ENCODE measurements around the gene E2F1.
"Not testable (repeated sequence)": the region's sequence is repeated elsewhere in the genome, so short reads cannot be mapped to it uniquely, and the experiment has no call there.

The E2F1 gene

DNA sequence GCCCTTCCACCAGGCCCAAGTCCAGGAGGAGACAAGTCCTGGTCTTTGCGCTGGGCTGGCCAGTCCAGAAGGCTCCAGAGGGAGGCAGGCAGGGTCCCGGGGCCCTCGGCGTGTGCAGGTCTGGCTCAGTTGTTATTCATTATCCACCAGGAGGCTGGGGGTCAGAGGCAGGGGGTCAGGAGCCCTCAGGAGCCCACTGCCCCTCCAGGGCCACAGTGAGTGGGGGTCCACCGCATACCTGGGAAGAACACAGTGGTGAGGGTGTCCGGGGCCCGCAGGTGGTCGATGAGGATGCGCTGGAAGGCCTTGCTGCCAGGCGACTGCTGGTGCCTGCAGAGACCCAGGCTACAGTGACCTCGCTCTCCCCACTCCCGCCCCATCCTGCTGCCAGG lies 28.5 kb downstream of the E2F1 start:
- peak; percentile 18 for DNase-seq (ENCODE audit: low spot score)

DNA sequence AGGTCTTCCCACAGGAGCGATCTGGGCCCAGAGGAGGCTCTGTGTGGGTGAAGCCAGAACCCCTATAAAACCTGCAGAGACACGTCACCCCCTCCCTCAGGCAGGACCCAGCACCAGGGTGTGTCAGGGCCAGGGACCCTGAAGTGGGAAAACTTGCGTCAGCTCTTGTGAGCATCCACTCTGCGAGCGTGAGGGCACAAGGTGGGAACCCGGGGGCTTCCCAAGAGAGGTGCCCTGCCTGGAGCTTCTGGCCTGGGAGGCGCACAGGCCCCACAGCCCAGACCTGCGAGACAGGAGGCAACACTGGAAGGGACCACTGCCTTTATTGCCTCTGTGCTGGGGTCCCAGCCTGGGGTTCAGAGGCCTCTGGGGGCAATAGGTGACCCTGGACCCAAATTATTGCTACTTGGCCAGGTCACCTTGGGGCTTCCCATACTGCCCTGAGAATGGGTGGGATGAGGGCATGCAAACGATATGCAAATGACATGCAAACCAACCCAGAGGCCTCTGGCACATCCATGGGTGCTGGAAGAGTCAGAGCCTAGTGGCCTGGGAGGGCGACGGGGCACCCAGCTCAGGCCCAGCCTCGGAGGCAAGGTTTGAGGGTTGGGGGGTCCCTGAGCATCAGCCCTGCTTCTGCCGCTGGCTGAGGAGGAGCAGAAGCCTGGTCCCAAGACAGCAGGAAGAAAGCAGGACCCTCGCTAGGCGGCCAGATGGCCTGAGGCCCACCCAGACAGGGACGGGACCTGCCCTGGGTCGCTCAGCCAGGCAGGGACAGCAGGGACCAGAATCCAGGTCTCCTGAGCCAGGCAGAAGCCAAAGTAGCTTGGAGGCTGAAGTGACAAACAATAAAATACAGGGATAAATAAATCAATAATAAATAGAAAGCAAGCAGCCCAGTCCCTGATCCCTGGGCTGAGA lies 29.1 kb downstream of the E2F1 start:
- DNase-seq (ENCODE audit: low spot score) = peak; percentile 24

DNA sequence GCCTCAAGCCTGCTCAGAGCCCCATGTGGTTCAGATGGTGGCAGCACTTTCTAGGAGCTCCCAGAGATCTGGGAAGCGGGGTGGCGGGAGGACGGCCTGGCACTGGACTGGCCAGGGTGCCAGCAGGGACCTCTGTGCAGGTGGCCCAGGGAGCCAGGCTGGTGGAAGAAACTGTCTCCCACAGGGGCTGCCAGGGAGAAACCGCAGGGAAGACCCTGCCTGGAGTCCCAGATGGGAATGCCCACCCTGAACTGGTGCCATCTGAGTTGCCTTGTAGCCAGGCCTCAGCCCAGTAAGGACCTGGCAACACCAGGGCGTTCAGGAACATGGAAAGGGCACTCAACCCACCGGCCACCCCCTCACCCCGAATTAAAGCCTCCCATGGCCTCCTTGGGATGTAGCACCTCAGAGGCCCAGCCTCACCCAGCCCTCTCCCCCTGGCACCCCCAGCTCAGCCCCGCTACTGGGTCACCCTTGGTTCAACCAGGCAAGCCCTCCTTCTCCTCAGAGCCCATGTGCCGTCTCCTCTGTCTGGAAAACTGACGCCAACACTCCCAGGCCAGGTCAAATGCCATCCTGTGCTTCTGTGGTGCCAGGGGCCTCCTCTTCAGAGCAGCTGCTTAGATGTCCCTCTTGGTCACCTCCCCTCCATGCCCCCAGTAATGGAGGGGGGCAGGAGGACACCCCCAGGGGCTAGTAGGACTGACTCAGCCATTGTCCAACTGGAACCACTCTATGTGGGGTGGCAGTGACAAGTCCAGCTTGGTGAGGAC lies 30.0 kb downstream of the E2F1 start:
- DNase-seq (ENCODE audit: low spot score) = peak; percentile 20

DNA sequence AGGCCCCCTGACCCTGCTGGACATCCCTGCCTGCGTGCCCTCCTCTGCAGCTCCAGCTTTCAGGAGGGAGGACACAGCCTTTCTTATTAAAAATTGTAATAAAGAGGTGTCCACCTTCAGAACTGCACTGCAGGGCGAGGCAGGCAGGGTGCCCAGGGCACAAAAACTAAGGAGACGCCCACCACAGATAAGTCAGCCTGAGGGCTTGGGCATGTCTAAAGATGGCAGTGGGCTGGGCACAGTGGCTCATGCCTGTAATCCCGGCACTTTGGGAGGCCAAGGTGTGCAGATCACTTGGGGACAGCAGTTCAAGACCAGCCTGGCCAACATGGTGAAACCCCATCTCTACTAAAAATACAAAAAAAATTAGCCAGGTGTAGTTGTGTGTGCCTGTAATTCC lies 31.0 kb downstream of the E2F1 start:
- no peak for DNase-seq (ENCODE audit: low spot score)

DNA sequence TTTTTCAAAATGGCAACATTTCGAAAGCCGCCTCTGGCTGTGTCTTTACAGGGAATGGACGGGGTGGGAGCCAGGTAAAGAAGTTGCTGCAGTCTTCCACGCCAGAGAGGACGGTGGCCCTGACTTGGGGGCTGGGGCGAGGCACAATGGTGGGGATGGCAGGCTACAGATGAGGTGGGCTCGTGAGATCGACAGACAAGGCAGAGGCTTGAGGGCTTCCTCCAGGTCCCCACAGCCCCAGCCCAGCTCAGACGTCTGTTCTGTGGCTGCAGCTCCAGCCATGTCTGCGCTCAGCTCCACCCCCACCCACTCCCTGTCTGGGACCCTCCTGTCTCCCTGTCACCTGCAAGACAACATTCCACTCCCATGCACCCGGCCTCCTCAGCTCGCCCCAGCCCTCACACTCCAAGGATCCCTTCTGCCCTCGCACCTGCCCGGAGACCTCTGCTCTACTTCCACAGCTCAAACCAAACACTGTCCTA lies 31.5 kb downstream of the E2F1 start:
- DNase-seq (ENCODE audit: low spot score) = peak; percentile 23

DNA sequence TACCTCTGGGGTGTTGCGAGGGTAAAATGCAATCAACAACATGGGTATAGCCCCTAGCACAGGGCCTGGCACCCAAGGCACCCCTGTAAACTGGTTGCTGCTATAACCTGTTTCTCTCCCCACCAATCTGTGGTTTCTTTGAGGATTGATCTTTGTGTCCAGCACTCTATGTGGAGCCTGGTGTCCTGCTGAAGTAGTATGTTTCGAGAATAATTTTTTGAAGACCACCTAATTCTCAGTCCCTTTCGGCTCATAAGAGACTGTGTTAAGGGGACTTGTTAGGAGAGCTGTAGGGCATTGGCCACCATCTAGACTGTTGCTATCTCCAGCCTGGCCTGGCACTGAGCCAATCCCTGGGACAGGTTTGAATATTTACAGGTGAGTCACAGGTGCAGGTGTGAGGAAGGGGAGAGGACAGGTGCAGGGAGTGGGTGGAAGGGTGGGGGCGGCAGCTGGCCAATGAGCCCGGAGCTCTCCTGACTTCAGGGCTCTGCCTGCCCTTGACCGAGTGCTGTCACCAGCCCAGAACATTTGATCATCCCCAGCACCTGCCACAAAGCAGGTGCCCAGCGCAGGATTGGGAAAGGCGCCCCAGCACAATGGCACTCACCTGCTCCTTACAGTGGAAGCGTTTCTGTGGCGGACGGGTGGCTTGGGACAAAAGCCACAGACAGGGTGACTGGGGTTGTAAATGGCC lies 32.1 kb downstream of the E2F1 start:
- DNase-seq (ENCODE audit: low spot score) = peak; percentile 28

DNA sequence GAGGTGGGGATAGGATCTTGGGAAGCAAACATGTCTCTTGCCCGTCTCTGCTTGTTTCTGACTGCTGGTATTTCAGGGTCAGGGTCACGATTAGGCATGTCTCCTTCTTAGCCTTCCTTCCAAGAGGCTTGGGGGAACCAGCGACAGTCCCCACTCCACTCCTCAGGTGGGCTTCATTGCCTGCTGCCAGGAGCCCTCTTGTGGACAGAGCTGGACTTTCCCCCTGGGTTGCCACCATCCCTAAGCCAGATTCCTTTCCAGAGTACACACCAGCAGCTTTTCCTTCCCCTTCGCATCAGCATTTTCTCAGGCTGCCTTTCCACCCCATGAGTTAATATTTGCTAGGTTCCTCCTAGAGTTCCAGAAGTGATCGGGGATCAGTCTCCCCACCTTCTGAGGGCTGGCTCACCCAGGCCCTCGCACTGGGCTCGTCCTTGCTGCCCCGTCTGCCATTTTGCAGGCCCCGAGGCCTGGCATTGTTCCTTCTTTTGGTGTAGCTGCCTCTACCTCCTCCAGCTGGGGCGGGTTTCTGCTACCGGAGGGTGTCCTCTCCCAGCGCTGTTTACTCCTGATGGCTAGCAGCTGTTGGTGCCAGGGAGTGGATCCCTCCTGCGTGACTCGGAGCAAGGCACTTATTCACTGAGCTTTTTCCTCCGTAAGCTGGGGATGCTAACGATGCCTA lies 32.8 kb downstream of the E2F1 start:
- DNase-seq (ENCODE audit: low spot score) = peak; percentile 88

DNA sequence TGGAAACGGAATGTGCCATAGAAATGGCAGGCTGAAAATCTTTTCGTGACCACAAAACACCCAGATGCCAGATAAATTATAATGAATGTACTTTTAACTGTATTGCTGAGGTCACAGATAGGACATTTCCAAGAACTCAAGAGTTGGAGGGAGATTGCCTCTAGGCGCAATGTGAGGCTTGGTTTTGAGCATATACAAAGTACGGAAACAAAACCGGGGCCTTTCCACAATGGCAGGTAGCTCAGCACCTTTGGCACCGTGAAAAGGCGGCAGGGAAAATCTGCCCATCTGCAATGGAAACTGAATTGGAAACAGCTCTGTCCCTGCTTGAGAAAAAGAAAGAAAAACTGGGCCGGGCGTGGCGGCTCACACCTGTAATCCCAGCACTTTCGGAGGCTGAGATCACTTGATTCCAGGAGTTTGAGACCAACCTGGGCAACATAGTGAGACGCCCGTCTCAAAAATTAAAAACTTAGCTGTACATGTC lies 34.6 kb downstream of the E2F1 start:
- no peak for DNase-seq (ENCODE audit: low spot score)

DNA sequence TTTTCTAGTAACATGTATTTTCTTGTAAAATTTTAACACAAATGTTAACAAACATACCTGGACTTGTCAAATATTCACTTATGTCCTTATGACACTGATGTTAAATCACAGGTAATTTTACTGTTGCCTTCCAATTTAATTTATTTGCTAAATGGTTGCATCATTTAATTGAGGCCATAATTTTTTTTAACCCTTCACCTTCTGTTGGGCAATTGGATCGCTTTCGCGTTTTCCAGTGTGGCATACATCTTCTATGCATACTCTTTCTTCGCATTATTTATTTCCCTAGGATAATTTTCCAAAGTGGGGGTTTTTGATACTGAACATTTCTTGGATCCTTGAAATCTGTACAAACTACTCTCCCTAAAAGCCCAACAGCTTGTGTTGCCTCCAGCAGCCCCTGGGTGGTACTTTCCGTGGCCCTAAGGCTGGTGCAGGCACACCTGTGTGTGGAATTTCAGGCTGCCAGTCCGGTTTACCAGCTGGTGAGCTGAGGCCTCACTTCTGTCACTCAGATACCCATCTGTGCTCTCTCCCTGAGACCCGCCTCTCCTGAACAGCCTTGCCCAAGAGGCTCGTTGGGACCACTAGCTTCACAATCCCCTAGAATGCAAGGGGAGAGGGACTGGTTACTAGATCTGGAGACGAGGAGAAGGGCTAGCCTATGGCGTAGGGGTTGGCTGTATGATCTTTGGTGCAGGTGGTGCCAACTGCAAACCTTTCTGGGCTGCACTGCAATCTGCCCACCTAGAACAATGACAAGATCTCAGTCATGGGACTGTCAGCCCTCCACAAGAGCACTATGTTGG lies 35.2 kb downstream of the E2F1 start:
- no peak for DNase-seq (ENCODE audit: low spot score)

DNA sequence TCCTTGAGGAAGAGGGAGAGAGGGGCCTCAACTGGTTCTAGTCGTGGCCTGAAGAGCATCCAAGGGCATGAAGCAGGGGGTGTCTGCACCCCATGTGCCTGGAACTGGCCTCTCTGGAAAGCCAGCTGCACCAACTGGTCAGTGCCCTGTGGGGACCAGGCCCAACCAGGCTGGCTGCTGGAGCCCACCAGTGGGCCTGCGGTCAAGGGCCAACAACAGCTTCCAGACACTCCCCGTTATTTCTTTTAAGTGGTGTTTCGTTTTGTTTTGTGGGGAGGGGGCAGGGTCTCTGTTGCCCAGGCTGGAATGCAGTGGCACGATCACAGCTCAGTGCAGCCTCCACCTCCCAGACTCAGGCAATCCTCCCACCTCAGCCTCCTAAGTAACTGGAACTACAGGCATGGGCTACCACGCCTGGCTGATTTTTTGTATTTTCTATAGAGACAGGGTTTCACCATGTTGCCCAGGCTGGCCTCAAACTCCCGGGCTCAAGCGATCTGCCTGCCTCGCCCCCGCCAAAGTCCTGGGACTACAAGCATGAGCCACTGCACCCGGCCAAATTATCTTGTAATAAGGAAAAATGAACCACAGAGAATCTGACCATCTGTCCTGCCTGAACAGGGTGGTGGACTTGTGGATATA lies 36.0 kb downstream of the E2F1 start:
- no peak for DNase-seq (ENCODE audit: low spot score)

DNA sequence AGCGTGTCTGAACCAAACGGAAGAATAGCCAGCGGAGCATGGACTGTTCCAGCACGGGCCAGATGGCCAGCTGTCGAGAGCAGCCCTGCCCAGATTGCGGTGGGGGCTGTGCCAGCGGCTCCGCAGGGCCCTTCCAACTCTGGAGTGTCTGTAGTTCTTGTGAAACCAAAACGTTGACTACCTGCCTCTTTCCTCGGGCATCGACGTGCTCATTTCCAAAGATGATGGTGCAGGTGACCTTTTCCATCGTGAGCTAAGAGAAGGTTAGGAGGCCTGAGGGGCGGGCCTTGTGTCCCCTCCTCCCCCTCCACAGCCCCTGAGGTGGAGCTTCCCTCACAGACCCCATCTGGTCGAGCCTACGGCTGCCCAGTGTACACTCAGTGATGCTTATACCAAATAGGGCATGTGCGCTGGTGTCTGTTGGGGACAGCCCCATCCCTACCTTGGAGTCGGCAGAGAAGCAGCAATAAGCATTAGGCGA lies 36.9 kb downstream of the E2F1 start:
- no peak for DNase-seq (ENCODE audit: low spot score)

DNA sequence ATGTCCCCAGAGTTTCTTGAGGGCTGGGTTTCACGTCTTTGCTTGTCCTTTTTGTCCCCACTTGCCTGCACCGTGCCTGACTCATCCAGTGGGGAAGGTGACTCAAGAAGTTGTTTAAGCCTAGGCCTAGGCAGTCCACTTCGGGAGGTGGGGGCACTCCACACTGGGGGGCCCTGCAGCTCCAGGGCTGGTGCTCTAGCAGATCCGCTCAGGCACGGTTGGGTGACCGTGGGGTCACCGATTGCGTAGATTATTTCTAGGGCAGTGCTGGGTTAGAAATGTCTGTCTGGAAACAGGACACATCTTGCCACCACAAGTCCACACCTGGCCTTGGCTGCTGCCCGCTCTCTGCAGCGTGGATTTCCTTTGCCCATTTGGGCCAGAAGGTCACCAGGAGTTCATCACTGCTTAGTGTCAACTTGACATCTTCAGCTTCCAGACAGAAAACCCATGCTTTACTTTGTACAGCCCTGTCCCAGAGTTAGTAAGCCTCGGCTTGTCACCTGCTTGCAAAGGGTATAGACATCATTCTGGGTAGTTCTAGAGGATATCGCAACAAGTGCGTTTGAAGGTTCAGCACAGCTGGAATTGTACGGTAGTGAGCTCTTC lies 37.7 kb downstream of the E2F1 start:
- DNase-seq (ENCODE audit: low spot score) = no peak

DNA sequence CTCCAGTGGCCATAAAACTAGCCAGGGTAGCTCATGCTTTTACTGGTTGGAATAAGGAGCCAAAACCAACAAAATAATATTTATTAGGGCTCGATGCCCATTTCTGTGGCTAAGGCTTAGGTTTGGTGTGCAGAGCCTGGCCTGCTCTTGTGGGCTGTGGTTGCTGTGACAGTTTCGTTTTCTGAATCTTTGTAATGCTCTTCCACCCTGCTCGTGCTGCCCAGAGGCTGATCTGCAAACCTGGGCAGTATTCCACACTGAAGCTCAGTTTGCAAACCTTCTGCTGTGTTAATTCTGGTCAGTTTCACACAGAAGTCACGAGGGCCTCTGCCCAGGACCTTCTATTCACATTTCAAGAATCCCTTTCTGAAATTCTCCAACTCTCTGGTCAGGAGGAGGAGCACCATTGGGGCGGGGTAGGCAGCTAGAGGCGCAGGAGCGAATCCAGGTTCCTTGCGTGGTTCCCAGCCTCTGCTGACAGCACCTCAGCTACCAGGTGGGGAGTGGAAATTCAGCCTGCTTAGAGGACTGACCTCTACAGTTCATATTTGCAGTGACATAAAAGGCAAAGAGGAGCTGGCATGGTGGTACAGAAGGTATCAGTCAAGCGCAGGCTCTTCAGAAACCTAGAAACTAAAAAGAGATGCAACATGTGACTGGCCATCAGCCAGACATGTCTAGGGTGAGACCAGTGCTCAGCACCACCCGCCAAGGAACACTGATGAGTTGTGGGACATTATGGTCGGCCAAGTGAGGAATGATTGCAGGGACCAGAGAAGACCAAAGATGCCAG lies 38.4 kb downstream of the E2F1 start:
- DNase-seq (ENCODE audit: low spot score) = no peak

DNA sequence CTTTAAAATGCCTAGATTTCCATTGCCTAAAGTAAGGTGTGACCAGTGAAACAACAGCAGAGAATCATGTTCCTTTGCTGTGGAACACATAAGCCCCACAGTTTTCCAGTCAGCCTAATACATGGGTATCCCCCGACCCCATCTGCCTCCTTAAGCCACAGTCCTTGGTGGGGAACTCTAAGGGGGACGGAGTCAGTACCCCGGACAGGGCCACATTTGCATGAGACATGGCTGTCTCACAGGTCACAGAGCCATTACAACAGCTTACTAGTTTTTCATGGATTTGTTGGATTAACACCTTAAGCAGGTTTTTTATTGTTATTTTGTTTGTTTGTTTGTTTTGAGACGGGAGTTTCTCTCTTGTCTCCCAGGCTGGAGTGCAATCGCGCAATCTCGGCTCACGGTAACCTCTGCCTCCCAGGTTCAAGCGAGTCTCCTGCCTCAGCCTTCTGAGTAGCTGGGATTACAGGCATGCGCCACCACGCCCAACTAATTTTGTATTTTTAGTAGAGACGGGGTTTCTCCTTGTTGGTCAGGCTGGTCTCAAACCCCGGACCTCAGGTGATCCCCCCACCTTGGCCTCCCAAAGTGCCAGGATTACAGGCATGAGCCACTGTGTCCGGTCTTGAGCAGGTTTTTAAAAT lies 39.1 kb downstream of the E2F1 start:
- DNase-seq (ENCODE audit: low spot score) = not testable (repeated sequence)

DNA sequence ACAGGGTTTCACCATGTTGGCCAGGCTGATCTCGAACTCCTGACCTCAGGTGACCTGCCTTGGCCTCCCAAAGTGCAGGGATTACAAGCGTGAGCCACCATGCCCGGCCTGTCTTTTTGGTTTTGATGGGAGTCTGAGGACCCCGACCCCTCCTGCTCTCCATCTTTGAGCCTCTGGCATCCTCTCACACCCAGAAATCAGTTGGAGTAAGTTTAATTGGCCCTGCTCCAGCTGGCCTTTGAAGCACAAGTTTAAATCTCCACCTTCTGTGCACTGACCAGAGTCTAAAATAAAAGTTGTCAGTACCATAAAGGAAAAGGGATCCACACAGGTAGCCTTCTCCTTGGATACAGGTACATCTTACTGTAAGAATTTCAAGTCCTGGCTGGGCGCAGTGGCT lies 40.0 kb downstream of the E2F1 start:
- no peak for DNase-seq (ENCODE audit: low spot score)

DNA sequence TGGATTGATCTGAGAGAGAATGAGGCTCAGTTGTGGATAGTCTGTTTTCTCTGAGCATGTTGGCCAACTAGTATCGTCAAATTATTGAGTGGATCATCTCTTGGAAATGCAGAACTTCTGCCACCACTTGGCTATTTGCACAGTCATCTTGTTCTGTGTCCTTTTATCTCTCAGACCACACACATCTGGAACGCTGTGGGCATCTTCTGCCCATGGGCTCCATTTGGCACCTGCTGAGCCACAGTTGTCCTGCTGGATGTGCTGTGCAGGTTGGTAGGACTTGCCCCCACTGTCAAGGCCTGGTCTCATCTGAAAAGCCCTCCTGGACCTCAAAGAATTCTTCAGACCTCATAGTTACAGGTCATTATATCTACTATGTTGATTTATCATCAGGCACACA lies 40.8 kb downstream of the E2F1 start:
- DNase-seq (ENCODE audit: low spot score) = no peak

DNA sequence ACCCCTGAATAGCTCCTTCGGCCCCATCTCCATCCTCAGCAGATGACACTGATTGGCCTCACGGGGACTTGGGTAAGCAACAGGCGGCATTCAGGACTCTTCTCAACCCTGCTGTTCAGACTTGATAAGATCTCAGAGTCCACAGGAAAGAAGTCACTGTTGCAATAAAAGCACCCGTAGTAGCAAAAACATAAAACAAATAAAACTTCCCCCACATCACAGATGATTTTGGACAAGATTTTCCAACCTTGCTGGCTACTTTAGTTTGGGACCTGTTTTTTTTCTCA lies 41.2 kb downstream of the E2F1 start:
- no peak for DNase-seq (ENCODE audit: low spot score)

DNA sequence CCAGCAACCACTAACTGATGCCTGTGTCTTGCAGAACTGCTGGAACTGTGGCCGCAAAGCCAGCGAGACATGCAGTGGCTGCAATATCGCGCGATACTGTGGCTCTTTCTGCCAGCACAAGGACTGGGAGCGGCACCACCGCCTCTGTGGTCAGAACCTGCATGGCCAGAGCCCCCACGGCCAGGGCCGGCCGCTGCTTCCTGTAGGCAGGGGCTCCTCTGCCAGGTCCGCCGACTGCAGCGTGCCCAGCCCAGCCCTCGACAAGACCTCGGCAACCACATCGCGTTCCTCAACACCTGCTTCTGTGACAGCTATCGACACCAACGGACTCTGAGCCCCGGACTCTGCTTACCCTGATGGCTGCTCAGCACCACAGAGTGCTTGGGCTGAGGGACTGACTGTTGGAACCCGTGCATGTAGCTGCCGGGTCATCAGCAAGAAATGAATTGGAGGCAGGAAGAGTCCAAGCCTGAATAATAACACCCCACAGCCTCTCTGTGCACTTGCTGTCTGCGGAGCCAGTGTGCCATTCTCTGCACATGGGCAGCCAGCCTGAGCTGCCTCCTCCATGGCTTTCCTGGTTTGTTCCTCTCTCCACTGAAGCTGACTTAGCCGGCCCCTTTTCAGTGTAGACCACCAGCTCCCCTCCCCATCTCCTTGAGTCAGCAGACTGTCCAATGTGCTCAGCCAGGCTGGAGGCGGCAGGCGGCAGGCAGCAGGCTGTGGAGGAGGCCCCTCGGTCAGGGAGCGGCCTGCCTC lies 41.7 kb downstream of the E2F1 start:
- DNase-seq (ENCODE audit: low spot score) = no peak

Data from D341Med (cell line).